PFSK-1 (cell line): ENCODE results near the gene IFRD2.
A peak's percentile ranks its signal among the peaks of the same experiment; 100 is the strongest.

Experiments used
- FOXP2 ChIP-seq: optimal IDR thresholded peaks from 2 replicates; pipeline ENCODE3; 2011; ENCODE audit warnings: borderline replicate concordance, control low read depth, inconsistent platforms; ENCODE audit not compliant: insufficient read depth; ENCODE audit errors: extremely low read length, extremely low read depth
- POLR2AphosphoS5 ChIP-seq: IDR thresholded peaks from 2 replicates; pipeline ENCODE4 v1.6.1; 2012; ENCODE audit warnings: low read depth, mild to moderate bottlenecking, control low read depth, low read length, moderate library complexity
- SIN3A ChIP-seq: IDR thresholded peaks from 2 replicates; pipeline ENCODE4 v1.6.1; 2012; ENCODE audit warnings: mild to moderate bottlenecking, low read length, moderate library complexity, borderline replicate concordance; ENCODE audit not compliant: insufficient read depth
- TAF1 ChIP-seq: IDR thresholded peaks from 2 replicates; pipeline ENCODE4 v1.6.1; 2012; ENCODE audit warnings: low read length, control low read depth, borderline replicate concordance; ENCODE audit not compliant: insufficient read depth
- TF ChIP-seq, protein P1 (sequence below), 2 experiments: IDR thresholded peaks; 2 replicates each; pipeline versions ENCODE4 v1.6.1 to v1.8.0; 2011 to 2012; ENCODE audit warnings: low read depth in 2 of 2, low read length in 2 of 2, control low read depth in 1 of 2, inconsistent platforms in 1 of 2, mild to moderate bottlenecking in 1 of 2, moderate library complexity in 1 of 2; ENCODE audit not compliant: insufficient read depth in 1 of 2

The IFRD2 gene

DNA sequence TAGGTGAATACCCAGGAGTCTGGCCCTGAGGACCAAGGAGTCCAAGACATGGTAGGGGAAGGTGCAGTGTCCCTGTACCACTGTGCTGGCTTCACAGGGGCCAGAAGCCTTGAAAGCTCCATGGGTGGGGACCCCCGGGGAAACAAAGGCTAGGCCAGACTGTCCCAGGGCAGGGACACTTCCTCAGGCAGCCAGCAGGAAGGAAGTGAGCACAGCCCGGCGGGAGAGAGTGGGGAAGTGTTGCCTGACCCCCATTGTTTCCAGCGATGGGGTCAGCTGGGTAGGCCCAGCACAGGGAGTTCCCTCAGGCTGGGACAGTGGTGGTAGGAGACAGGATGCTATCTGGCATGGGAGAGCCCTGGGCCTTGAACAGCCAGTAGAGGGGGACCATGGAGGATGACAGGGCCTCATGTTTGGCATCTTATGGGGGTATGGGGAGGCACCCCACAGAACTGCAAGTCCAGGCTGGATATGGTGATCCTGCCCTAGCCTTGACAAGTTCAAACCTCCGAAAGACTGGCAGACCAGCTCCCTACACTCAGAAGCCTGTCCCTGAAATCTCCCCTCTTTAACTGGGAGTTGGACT is 31.5 kb upstream of the IFRD2 start:
- no peak for TF ChIP-seq SIN3A
- TF ChIP-seq, protein P1, sequence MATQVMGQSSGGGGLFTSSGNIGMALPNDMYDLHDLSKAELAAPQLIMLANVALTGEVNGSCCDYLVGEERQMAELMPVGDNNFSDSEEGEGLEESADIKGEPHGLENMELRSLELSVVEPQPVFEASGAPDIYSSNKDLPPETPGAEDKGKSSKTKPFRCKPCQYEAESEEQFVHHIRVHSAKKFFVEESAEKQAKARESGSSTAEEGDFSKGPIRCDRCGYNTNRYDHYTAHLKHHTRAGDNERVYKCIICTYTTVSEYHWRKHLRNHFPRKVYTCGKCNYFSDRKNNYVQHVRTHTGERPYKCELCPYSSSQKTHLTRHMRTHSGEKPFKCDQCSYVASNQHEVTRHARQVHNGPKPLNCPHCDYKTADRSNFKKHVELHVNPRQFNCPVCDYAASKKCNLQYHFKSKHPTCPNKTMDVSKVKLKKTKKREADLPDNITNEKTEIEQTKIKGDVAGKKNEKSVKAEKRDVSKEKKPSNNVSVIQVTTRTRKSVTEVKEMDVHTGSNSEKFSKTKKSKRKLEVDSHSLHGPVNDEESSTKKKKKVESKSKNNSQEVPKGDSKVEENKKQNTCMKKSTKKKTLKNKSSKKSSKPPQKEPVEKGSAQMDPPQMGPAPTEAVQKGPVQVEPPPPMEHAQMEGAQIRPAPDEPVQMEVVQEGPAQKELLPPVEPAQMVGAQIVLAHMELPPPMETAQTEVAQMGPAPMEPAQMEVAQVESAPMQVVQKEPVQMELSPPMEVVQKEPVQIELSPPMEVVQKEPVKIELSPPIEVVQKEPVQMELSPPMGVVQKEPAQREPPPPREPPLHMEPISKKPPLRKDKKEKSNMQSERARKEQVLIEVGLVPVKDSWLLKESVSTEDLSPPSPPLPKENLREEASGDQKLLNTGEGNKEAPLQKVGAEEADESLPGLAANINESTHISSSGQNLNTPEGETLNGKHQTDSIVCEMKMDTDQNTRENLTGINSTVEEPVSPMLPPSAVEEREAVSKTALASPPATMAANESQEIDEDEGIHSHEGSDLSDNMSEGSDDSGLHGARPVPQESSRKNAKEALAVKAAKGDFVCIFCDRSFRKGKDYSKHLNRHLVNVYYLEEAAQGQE (IDR thresholded peaks at IDR 0.05; ENCODE audit: insufficient read depth in 1 of 2, low read depth in 2 of 2, low read length in 2 of 2) = no peak

GRCh38 chr3:50323092-50323600 is 30.9 kb upstream of the IFRD2 start:
- TF ChIP-seq FOXP2 (no peak), SIN3A (no peak), POLR2AphosphoS5 (no peak), TAF1 (no peak)
- TF ChIP-seq, protein P1 (IDR thresholded peaks at IDR 0.05; ENCODE audit: insufficient read depth in 1 of 2, low read depth in 2 of 2, low read length in 2 of 2) = no peak

GRCh38 chr3:50322386-50323091 is 30.3 kb upstream of the IFRD2 start, which contains the start of gene HYAL2:
Gene HYAL2 (minus strand): TSS chr3:50322745. CDS start chr3:50320489, 2,256 bp downstream.
- TF ChIP-seq TAF1 = 0 out of 2 replicates have a peak, but pooled peaks have one; percentile 32
- TF ChIP-seq, protein P1 (IDR thresholded peaks at IDR 0.05; ENCODE audit: insufficient read depth in 1 of 2, low read depth in 2 of 2, low read length in 2 of 2) = no peak

DNA sequence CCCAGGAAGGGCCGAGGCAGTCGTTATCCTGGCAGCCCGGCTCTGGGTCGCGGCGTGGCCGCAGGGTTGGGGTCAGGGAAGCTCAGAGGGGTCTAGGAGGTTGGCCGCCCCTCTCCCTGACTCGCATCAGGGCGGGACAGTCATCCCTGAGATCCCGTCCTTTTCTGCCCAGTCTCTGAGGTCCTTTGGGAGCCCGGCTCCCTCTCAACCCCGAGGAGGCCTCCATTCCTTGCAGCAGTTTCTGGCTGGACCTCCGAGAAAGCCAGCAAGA is 29.8 kb upstream of the IFRD2 start:
- no peak for TF ChIP-seq POLR2AphosphoS5
- TF ChIP-seq, protein P1 (IDR thresholded peaks at IDR 0.05; ENCODE audit: insufficient read depth in 1 of 2, low read depth in 2 of 2, low read length in 2 of 2) = no peak
- no peak for TF ChIP-seq FOXP2
- no peak for TF ChIP-seq SIN3A
- no peak for TF ChIP-seq TAF1
